Measurements from ENCODE around the gene GPD1L.
"Not testable (repeated sequence)": the region's sequence is repeated elsewhere in the genome, so short reads cannot be mapped to it uniquely, and the experiment has no call there.

The GPD1L gene

GRCh38 chr3:32106929-32107362 lies 526 bp downstream of the GPD1L start:
- peak in 1 of 2 donors; percentile 42 for DNase-seq

- not testable (repeated sequence) for DNase-seq
Observed at GRCh38 chr3:32108224-32108623, 1.8 kb downstream of the GPD1L start.

- peak; percentile 71 to 73 for DNase-seq
Observed at GRCh38 chr3:32109256-32109655, 2.8 kb downstream of the GPD1L start.

- no peak for DNase-seq
Observed at GRCh38 chr3:32110233-32110760, 3.9 kb downstream of the GPD1L start.

- no peak for DNase-seq
Observed at GRCh38 chr3:32111560-32111959, 5.1 kb downstream of the GPD1L start.

- DNase-seq, result no peak
Observed at GRCh38 chr3:32113566-32113965, 7.1 kb downstream of the GPD1L start.

- no peak for DNase-seq
Observed at GRCh38 chr3:32113981-32114545, 7.6 kb downstream of the GPD1L start.

- DNase-seq, result not testable (repeated sequence)
Observed at GRCh38 chr3:32114546-32115386, 8.3 kb downstream of the GPD1L start.

GRCh38 chr3:32117320-32117719 lies 10.9 kb downstream of the GPD1L start:
- no peak for DNase-seq

GRCh38 chr3:32118215-32118614 lies 11.8 kb downstream of the GPD1L start:
- DNase-seq, result no peak

GRCh38 chr3:32120471-32120870 lies 14.1 kb downstream of the GPD1L start:
- DNase-seq, result peak in 1 of 2 donors; percentile 14

GRCh38 chr3:32121137-32121536 lies 14.7 kb downstream of the GPD1L start:
- DNase-seq, result no peak

- DNase-seq, result no peak
Observed at GRCh38 chr3:32123620-32124019, 17.2 kb downstream of the GPD1L start.

GRCh38 chr3:32125012-32125411 lies 18.6 kb downstream of the GPD1L start:
- no peak for DNase-seq

GRCh38 chr3:32126305-32127015 lies 20.0 kb downstream of the GPD1L start:
- no peak for DNase-seq

GRCh38 chr3:32127219-32127826 lies 20.9 kb downstream of the GPD1L start:
- DNase-seq, result no peak

GRCh38 chr3:32128936-32129335 lies 22.5 kb downstream of the GPD1L start:
- DNase-seq, result no peak

- DNase-seq, result no peak
Observed at GRCh38 chr3:32129832-32130231, 23.4 kb downstream of the GPD1L start.

- no peak for DNase-seq
Observed at GRCh38 chr3:32132121-32132520, 25.7 kb downstream of the GPD1L start.

- no peak for DNase-seq
Observed at GRCh38 chr3:32132706-32133105, 26.3 kb downstream of the GPD1L start.

GRCh38 chr3:32136703-32137102 lies 30.3 kb downstream of the GPD1L start:
- no peak for DNase-seq

- no peak for DNase-seq
Observed at GRCh38 chr3:32137870-32138269, 31.4 kb downstream of the GPD1L start.

GRCh38 chr3:32138545-32139104 lies 32.2 kb downstream of the GPD1L start:
- DNase-seq, result no peak
